DOHH2 (cell line): ENCODE results near the gene SOX21.

Source experiments
- EZH2phosphoT487 ChIP-seq: fragments of 200-600 bp; sonication (generic); IDR thresholded peaks from 2 replicates; pipeline ENCODE4 v1.6.1; 2017; ENCODE audit warnings: borderline replicate concordance, mild to moderate bottlenecking, antibody characterized with exemption, low read length, moderate library complexity, mixed read lengths
- TF ChIP-seq, protein P1 (sequence below): fragments of 200-600 bp; sonication (generic); IDR thresholded peaks from one replicate; pipeline ENCODE4 v1.5.1; 2014; ENCODE audit warnings: antibody characterized with exemption, mild to moderate bottlenecking, low read depth, low read length; ENCODE audit not compliant: poor library complexity, severe bottlenecking

DNA sequence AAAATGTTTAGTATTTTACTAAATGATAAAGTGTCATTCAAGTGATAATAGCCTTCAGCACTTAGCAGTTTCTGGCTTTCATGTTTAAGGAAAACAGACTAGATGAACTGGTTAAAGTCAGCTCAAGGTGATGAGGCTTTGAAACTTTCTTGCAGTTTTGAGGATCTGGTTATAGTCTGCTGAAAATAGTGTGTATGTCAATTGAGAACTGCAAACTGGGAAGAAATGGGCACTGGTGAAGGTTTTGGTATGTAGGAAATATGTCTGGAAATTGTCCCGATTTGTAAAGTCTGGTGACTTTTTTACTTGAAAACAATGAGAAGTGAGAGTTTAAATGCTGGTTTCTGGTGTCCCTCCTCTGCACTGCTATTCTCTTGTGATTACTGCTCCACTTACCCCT lies 36.8 kb upstream of the SOX21 start:
- TF ChIP-seq EZH2phosphoT487: no peak
- TF ChIP-seq, protein P1, sequence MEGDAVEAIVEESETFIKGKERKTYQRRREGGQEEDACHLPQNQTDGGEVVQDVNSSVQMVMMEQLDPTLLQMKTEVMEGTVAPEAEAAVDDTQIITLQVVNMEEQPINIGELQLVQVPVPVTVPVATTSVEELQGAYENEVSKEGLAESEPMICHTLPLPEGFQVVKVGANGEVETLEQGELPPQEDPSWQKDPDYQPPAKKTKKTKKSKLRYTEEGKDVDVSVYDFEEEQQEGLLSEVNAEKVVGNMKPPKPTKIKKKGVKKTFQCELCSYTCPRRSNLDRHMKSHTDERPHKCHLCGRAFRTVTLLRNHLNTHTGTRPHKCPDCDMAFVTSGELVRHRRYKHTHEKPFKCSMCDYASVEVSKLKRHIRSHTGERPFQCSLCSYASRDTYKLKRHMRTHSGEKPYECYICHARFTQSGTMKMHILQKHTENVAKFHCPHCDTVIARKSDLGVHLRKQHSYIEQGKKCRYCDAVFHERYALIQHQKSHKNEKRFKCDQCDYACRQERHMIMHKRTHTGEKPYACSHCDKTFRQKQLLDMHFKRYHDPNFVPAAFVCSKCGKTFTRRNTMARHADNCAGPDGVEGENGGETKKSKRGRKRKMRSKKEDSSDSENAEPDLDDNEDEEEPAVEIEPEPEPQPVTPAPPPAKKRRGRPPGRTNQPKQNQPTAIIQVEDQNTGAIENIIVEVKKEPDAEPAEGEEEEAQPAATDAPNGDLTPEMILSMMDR: no peak
